ENCODE measurements around the gene ATP9B. TPM values are rescaled to one million over a fixed set of nuclear protein-coding genes. Genes with fewer than 3 reads are reported as not detected.

ATP9B gene
- total RNA-seq, 1 experiment from 2014 or later = 11.7 TPM

DNA sequence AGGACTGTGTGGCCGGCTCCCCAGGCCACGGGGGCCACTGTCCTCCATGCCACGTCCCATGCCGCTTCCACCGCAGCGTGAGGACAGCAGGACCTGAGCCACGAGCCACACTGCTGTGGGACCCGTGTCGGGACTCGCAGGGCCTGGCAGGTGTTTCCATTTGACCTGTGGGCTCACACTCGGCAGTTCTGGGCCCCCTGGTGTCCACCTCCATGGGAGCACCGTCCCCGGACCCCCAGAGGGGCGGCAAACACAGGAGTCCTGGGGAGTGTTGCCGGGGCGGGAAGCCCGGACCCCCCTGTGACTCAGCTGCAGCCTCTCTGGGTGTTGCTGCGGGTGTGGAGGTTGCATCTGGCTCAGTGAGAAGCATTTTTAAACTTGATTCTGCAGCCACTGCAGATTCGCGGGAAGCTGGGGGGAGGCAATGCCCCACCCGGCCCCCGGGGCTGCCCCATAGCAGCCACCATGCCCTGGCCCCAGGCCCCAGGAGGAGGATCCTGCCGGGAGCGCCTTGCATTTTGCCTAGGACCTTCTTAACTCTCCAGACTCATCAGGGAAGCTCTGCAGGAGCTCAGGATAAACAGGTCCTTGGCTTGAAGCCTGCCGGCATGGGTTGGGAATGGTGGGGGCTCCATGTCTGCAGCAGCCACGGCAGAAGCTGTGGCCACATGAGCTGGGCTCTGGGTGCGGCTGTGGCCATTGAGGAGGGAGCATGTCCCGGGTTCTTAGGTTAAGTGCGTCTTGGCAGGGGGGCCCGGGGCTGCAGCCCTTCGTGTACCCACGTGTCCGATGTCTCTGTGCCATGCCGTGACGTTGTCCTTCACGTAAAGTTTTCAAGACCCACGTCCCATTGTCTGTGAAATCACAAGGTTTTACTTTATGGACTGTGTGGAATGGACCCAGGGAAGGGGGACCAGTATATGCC, 357.4 kb downstream of the ATP9B start:
- no peak for DNase-seq (ENCODE audit: low read depth)

DNA sequence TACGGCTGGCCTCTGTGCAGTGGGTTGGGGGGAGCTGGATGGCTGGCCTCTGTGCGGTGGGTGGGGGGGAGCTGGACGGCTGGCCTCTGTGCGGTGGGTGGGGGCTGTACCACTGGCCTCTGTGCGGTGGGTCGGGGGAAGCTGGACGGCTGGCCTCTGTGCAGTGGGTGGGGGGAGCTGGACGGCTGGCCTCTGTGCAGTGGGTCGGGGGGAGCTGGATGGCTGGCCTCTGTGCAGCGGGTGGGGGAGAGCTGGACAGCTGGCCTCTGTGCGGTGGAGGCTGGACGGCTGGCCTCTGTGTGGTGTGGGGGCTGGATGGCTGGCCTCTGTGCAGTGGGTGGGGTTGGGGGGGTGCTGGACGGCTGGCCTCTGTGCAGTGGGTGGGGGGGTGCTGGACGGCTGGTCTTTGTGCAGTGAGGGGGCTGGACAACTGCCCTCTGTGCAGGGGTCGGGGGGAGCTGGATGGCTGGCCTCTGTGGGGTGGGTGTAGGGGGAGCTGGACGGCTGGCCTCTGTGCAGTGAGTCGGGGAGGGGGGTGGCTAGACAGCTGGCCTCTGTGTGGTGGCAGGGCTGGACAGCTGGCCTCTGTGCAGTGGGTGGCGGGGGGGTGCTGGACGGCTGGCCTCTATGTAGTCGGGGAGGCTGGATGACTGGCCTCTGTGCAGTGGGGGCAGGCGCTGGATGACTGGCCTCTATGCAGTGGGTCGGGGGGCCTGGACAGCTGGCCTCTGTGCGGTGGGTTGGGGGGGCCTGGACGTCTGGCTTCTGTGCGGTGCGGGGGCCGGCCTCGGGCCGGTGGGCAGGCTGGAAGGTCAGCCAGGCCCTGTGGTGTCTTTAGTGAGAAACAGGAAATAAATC, 358.4 kb downstream of the ATP9B start:
- DNase-seq (ENCODE audit: low read depth) = no peak

Other genes starting within 250 kb of the ATP9B start
- gene SALL3, start 89.6 kb upstream of the ATP9B start, total RNA-seq (2014; rRNA removed) = not detected in 2 replicates